Measurements from ENCODE around the gene NLRP9.

Gene NLRP9

GRCh38 chr19:55717251-55717650 lies 21.0 kb downstream of the NLRP9 start:
- peaks cover 88% of the 10 kb centered on the region for H3K9me3 Mint-ChIP-seq
- H3K27me3 Mint-ChIP-seq (ENCODE audit: low read depth, poor library complexity), result no peaks in the 10 kb centered on the region
- TF ChIP-seq CTCF (IDR thresholded peaks at IDR 0.05), result no peak
- no peak overlapping the region for H3K4me3 Mint-ChIP-seq
- no peaks in the 10 kb centered on the region for H3K4me1 Mint-ChIP-seq
- no peak overlapping the region for H3K27ac Mint-ChIP-seq
- peaks cover 4% of the 10 kb centered on the region for H3K36me3 Mint-ChIP-seq (ENCODE audit: low read depth)
- no peak for DNase-seq

GRCh38 chr19:55716531-55716930 lies 21.7 kb downstream of the NLRP9 start:
- H3K36me3 Mint-ChIP-seq (ENCODE audit: low read depth), result peaks cover 4% of the 10 kb centered on the region
- no peaks in the 10 kb centered on the region for H3K4me1 Mint-ChIP-seq
- no peaks in the 10 kb centered on the region for H3K27me3 Mint-ChIP-seq (ENCODE audit: low read depth, poor library complexity)
- H3K27ac Mint-ChIP-seq, result no peak overlapping the region
- peaks cover 88% of the 10 kb centered on the region for H3K9me3 Mint-ChIP-seq
- no peak for DNase-seq
- no peak for TF ChIP-seq CTCF (IDR thresholded peaks at IDR 0.05)
- no peak overlapping the region for H3K4me3 Mint-ChIP-seq

- H3K4me3 Mint-ChIP-seq, result no peak overlapping the region
Measured at GRCh38 chr19:55712804-55713631, 25.2 kb downstream of the NLRP9 start.

GRCh38 chr19:55711719-55712118 lies 26.5 kb downstream of the NLRP9 start:
- H3K9me3 Mint-ChIP-seq, result peaks cover 82% of the 10 kb centered on the region
- peaks cover 4% of the 10 kb centered on the region for H3K36me3 Mint-ChIP-seq (ENCODE audit: low read depth)
- DNase-seq, result no peak
- no peaks in the 10 kb centered on the region for H3K4me1 Mint-ChIP-seq
- peaks cover 11% of the 10 kb centered on the region for H3K27me3 Mint-ChIP-seq (ENCODE audit: low read depth, poor library complexity)
- H3K4me3 Mint-ChIP-seq, result no peak overlapping the region
- no peak overlapping the region for H3K27ac Mint-ChIP-seq
- TF ChIP-seq CTCF (IDR thresholded peaks at IDR 0.05), result no peak

More at GRCh38 chr19:55712804-55713631, 25.2 kb downstream of the NLRP9 start:
- DNase-seq, result no peak
- no peak for TF ChIP-seq CTCF (IDR thresholded peaks at IDR 0.05)
- Mint-ChIP-seq H3K27me3 (ENCODE audit: low read depth, poor library complexity) (peaks cover 11% of the 10 kb centered on the region), H3K36me3 (ENCODE audit: low read depth) (peaks cover 4% of the 10 kb centered on the region), H3K4me1 (no peaks in the 10 kb centered on the region), H3K9me3 (peaks cover 88% of the 10 kb centered on the region), H3K27ac (no peak overlapping the region)

- H3K4me3 Mint-ChIP-seq, result no peak overlapping the region
- H3K27me3 Mint-ChIP-seq (ENCODE audit: low read depth, poor library complexity), result peaks cover 11% of the 10 kb centered on the region
- no peak for TF ChIP-seq CTCF (IDR thresholded peaks at IDR 0.05)
- H3K27ac Mint-ChIP-seq, result no peak overlapping the region
- peaks cover 45% of the 10 kb centered on the region for H3K36me3 Mint-ChIP-seq (ENCODE audit: low read depth)
- H3K4me1 Mint-ChIP-seq, result peaks cover 9% of the 10 kb centered on the region
- DNase-seq, result no peak
- peaks cover 80% of the 10 kb centered on the region for H3K9me3 Mint-ChIP-seq
Measured at GRCh38 chr19:55705972-55706371, 32.2 kb downstream of the NLRP9 start.

Measured in nephron progenitor cell (in vitro differentiated cells).